ENCODE data around the gene TXN.

DNA sequence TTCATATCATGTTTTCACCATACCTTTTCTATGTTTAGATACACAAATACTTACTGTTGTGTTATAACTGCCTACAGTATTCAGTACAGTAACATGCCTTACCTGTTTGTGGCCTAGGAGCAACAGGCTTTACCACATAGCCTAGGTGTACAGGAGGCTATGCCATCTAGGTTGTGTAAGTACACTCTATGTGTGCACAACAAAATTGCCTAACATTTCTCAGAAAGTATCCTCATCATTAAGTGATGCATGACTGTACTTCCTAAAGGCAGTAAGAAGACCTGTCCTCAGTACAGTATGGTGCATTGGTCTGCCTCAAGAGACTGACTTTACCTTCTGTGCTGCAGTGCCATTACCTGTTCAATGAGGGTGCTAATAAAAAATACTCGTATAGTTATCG, 7.9 kb downstream of the TXN start:
- TF ChIP-seq, protein P1, sequence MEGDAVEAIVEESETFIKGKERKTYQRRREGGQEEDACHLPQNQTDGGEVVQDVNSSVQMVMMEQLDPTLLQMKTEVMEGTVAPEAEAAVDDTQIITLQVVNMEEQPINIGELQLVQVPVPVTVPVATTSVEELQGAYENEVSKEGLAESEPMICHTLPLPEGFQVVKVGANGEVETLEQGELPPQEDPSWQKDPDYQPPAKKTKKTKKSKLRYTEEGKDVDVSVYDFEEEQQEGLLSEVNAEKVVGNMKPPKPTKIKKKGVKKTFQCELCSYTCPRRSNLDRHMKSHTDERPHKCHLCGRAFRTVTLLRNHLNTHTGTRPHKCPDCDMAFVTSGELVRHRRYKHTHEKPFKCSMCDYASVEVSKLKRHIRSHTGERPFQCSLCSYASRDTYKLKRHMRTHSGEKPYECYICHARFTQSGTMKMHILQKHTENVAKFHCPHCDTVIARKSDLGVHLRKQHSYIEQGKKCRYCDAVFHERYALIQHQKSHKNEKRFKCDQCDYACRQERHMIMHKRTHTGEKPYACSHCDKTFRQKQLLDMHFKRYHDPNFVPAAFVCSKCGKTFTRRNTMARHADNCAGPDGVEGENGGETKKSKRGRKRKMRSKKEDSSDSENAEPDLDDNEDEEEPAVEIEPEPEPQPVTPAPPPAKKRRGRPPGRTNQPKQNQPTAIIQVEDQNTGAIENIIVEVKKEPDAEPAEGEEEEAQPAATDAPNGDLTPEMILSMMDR (IDR thresholded peaks at IDR 0.05): no peak
- TF ChIP-seq POLR2A (IDR thresholded peaks at IDR 0.05): no peak
- no peak for TF ChIP-seq EP300 (IDR thresholded peaks at IDR 0.05)
